Left forelimb (tissue), 1 donor: ENCODE results near the gene CNR2.
"Not testable (repeated sequence)": the region's sequence is repeated elsewhere in the genome, so short reads cannot be mapped to it uniquely, and the experiment has no call there.

Experiments used
- DNase-seq: peaks from one replicate; pipeline ENCODE4 v3.0.0-alpha.2; 2018; ENCODE audit warnings: low spot score

The CNR2 gene

GRCh38 chr1:23916209-23917131 is 3.3 kb upstream of the CNR2 start:
- no peak for DNase-seq

- DNase-seq = no peak
Observed at GRCh38 chr1:23915466-23915865, 2.3 kb upstream of the CNR2 start.

GRCh38 chr1:23914921-23915320 is 1.8 kb upstream of the CNR2 start:
- no peak for DNase-seq

GRCh38 chr1:23911921-23912320 is 1.2 kb downstream of the CNR2 start:
- no peak for DNase-seq

- DNase-seq = no peak
Observed at GRCh38 chr1:23910553-23911246, 2.5 kb downstream of the CNR2 start.

- DNase-seq = no peak
Observed at GRCh38 chr1:23910144-23910543, 3.0 kb downstream of the CNR2 start.

- no peak for DNase-seq
Observed at GRCh38 chr1:23909412-23909811, 3.8 kb downstream of the CNR2 start.

- no peak for DNase-seq
Observed at GRCh38 chr1:23908453-23909341, 4.5 kb downstream of the CNR2 start.

- DNase-seq = no peak
Observed at GRCh38 chr1:23906731-23907130, 6.4 kb downstream of the CNR2 start.

GRCh38 chr1:23905461-23906025 is 7.6 kb downstream of the CNR2 start:
- no peak for DNase-seq

GRCh38 chr1:23904748-23905357 is 8.3 kb downstream of the CNR2 start:
- no peak for DNase-seq

GRCh38 chr1:23903754-23904153 is 9.4 kb downstream of the CNR2 start:
- DNase-seq = no peak

GRCh38 chr1:23902321-23903278 is 10.6 kb downstream of the CNR2 start:
- DNase-seq = no peak

- not testable (repeated sequence) for DNase-seq
Observed at GRCh38 chr1:23900017-23900416, 13.1 kb downstream of the CNR2 start.

GRCh38 chr1:23899070-23899469 is 14.1 kb downstream of the CNR2 start:
- no peak for DNase-seq

- DNase-seq = no peak
Observed at GRCh38 chr1:23897083-23897482, 16.1 kb downstream of the CNR2 start.

- no peak for DNase-seq
Observed at GRCh38 chr1:23896491-23896890, 16.7 kb downstream of the CNR2 start.

- DNase-seq = no peak
Observed at GRCh38 chr1:23895993-23896392, 17.2 kb downstream of the CNR2 start.

GRCh38 chr1:23895082-23895481 is 18.1 kb downstream of the CNR2 start:
- no peak for DNase-seq

- no peak for DNase-seq
Observed at GRCh38 chr1:23889074-23889473, 24.1 kb downstream of the CNR2 start.
